Measurements from ENCODE around the gene APOL3.

DNA sequence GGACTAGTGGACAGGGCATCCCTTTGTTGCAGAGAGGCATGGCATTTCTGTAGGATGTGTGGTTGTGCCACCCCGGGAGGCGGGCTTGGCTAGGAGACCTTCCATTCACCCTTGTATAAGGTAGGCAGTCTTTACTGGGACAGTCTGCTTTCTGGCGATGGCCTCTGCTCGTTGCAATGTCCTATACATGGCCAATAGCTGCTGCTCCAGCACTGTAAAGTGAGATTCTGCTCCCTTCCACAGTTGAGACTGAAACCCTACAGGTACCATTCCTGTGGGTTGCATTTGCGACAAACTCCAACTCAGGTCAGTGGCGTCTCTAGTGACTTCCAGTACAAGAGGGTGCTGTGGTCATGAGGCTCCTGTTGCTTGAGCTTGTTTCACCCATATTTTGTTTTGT is 20.4 kb upstream of the APOL3 start:
- TF ChIP-seq CEBPB (IDR thresholded peaks at IDR 0.05; ENCODE audit: borderline replicate concordance in 1 of 2, low read depth in 2 of 2, low read length in 2 of 2): no peak
- no peak for TF ChIP-seq EZH2 (IDR thresholded peaks at IDR 0.05; ENCODE audit: borderline replicate concordance, control insufficient read depth, low read depth, low read length)
- TF ChIP-seq, protein P1, sequence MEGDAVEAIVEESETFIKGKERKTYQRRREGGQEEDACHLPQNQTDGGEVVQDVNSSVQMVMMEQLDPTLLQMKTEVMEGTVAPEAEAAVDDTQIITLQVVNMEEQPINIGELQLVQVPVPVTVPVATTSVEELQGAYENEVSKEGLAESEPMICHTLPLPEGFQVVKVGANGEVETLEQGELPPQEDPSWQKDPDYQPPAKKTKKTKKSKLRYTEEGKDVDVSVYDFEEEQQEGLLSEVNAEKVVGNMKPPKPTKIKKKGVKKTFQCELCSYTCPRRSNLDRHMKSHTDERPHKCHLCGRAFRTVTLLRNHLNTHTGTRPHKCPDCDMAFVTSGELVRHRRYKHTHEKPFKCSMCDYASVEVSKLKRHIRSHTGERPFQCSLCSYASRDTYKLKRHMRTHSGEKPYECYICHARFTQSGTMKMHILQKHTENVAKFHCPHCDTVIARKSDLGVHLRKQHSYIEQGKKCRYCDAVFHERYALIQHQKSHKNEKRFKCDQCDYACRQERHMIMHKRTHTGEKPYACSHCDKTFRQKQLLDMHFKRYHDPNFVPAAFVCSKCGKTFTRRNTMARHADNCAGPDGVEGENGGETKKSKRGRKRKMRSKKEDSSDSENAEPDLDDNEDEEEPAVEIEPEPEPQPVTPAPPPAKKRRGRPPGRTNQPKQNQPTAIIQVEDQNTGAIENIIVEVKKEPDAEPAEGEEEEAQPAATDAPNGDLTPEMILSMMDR (IDR thresholded peaks at IDR 0.05 in 2 of 3, conservative IDR thresholded peaks at IDR 0.05 in 1 of 3; ENCODE audit: control insufficient read depth in 2 of 3, extremely low read depth in 1 of 3, insufficient read depth in 1 of 3, low read depth in 3 of 3, low read length in 3 of 3): no peak
- no peak for TF ChIP-seq FOXK2 (IDR thresholded peaks at IDR 0.05)
- TF ChIP-seq, protein P2, sequence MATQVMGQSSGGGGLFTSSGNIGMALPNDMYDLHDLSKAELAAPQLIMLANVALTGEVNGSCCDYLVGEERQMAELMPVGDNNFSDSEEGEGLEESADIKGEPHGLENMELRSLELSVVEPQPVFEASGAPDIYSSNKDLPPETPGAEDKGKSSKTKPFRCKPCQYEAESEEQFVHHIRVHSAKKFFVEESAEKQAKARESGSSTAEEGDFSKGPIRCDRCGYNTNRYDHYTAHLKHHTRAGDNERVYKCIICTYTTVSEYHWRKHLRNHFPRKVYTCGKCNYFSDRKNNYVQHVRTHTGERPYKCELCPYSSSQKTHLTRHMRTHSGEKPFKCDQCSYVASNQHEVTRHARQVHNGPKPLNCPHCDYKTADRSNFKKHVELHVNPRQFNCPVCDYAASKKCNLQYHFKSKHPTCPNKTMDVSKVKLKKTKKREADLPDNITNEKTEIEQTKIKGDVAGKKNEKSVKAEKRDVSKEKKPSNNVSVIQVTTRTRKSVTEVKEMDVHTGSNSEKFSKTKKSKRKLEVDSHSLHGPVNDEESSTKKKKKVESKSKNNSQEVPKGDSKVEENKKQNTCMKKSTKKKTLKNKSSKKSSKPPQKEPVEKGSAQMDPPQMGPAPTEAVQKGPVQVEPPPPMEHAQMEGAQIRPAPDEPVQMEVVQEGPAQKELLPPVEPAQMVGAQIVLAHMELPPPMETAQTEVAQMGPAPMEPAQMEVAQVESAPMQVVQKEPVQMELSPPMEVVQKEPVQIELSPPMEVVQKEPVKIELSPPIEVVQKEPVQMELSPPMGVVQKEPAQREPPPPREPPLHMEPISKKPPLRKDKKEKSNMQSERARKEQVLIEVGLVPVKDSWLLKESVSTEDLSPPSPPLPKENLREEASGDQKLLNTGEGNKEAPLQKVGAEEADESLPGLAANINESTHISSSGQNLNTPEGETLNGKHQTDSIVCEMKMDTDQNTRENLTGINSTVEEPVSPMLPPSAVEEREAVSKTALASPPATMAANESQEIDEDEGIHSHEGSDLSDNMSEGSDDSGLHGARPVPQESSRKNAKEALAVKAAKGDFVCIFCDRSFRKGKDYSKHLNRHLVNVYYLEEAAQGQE (IDR thresholded peaks at IDR 0.05; ENCODE audit: low read depth, low read length): no peak
- TF ChIP-seq PKNOX1 (IDR thresholded peaks at IDR 0.05): no peak
- TF ChIP-seq ZNF207 (IDR thresholded peaks at IDR 0.05; ENCODE audit: borderline replicate concordance): no peak
- TF ChIP-seq, protein P3, sequence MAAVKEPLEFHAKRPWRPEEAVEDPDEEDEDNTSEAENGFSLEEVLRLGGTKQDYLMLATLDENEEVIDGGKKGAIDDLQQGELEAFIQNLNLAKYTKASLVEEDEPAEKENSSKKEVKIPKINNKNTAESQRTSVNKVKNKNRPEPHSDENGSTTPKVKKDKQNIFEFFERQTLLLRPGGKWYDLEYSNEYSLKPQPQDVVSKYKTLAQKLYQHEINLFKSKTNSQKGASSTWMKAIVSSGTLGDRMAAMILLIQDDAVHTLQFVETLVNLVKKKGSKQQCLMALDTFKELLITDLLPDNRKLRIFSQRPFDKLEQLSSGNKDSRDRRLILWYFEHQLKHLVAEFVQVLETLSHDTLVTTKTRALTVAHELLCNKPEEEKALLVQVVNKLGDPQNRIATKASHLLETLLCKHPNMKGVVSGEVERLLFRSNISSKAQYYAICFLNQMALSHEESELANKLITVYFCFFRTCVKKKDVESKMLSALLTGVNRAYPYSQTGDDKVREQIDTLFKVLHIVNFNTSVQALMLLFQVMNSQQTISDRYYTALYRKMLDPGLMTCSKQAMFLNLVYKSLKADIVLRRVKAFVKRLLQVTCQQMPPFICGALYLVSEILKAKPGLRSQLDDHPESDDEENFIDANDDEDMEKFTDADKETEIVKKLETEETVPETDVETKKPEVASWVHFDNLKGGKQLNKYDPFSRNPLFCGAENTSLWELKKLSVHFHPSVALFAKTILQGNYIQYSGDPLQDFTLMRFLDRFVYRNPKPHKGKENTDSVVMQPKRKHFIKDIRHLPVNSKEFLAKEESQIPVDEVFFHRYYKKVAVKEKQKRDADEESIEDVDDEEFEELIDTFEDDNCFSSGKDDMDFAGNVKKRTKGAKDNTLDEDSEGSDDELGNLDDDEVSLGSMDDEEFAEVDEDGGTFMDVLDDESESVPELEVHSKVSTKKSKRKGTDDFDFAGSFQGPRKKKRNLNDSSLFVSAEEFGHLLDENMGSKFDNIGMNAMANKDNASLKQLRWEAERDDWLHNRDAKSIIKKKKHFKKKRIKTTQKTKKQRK (IDR thresholded peaks at IDR 0.05; ENCODE audit: low read depth, low read length): no peak
- TF ChIP-seq ATF2 (IDR thresholded peaks at IDR 0.05; ENCODE audit: low read length): no peak
- no peak for TF ChIP-seq POLR2A (IDR thresholded peaks at IDR 0.05; ENCODE audit: low read depth, low read length)
